A549 (cell line): ENCODE measurements around the gene RNF207. TPM values are rescaled to one million over a fixed set of nuclear protein-coding genes. Genes with fewer than 3 reads are reported as not detected.

Source experiments
- ATAC-seq, 2 experiments: fragments of 200-7000 bp in 1 of 2; fragments of >200 bp in 1 of 2; cut with Nextera tagmentation in 1 of 2; cut with Tn5 transposase in 1 of 2; 3 replicates each; pipeline versions ENCODE4 v1.8.0 to v1.9.1; 2018 to 2020; ENCODE audit warnings: mild to moderate bottlenecking in 1 of 2, moderate library complexity in 1 of 2
- CTCF ChIA-PET: fragments of 300-600 bp; sonication (Branson Sonifier 250); formaldehyde crosslinking; extraction: SDS; loops from one replicate; lab custom pipeline; 2021; ENCODE audit warnings: antibody characterized with exemption, inconsistent platforms; lab: Yijun Ruan, JAX
- POLR2A ChIA-PET: fragments of 350-600 bp; formaldehyde crosslinking; extraction: SDS; loops from one replicate; lab custom pipeline; 2021; ENCODE audit warnings: antibody characterized with exemption, inconsistent platforms; lab: Yijun Ruan, JAX
- DNase-seq, 2 experiments: peaks; one replicate each; pipeline versions ENCODE4 v3.0.0 to v3.0.0-alpha.2; 2011 to 2016; ENCODE audit warnings: low read depth in 1 of 2, low spot score in 1 of 2
- FAIRE-seq: peaks from 2 replicates; lab custom pipeline; 2011; peaks lifted over from hg19 to GRCh38; lab: Jason Lieb, UNC
- H3K27ac ChIP-seq, 2 experiments: fragments of >200 bp; sonication (Bioruptor Twin); formaldehyde crosslinking; 3 replicates each; pipeline ENCODE4 v1.5.1; 2016 to 2017
- H3K4me1 ChIP-seq: fragments of >200 bp; sonication (Bioruptor Twin); formaldehyde crosslinking; 3 replicates; pipeline ENCODE4 v1.6.1; 2016
- H3K4me2 ChIP-seq: fragments of >200 bp; sonication (Bioruptor Twin); formaldehyde crosslinking; 3 replicates; pipeline ENCODE4 v1.6.1; 2016
- H3K4me3 ChIP-seq: fragments of >200 bp; sonication (Bioruptor Twin); formaldehyde crosslinking; 3 replicates; pipeline ENCODE4 v1.5.1; 2016
- H3K9me3 ChIP-seq: fragments of >200 bp; sonication (Bioruptor Twin); formaldehyde crosslinking; 3 replicates; pipeline ENCODE4 v1.6.1; 2016
- EHF ChIP-seq: fragments of 250-450 bp; sonication (Bioruptor Pico); IDR thresholded peaks from 2 replicates; pipeline ENCODE4 v1.5.0; 2020; ENCODE audit warnings: mild to moderate bottlenecking
- EHMT2 ChIP-seq: fragments of 200-600 bp; sonication (generic); IDR thresholded peaks from 2 replicates; pipeline ENCODE4 v1.6.1; 2016; ENCODE audit warnings: antibody characterized with exemption, low read depth, mild to moderate bottlenecking, moderate library complexity
- ESRRA ChIP-seq: fragments of 150-350 bp; IDR thresholded peaks from 2 replicates; pipeline ENCODE4 v1.6.1; 2014; ENCODE audit warnings: mild to moderate bottlenecking, low read length, borderline replicate concordance
- FOXS1 ChIP-seq: fragments of 250-450 bp; sonication (Bioruptor Pico); IDR thresholded peaks from 2 replicates; pipeline ENCODE4 v1.5.0; 2020; ENCODE audit warnings: mild to moderate bottlenecking, moderate library complexity
- HOXB5 ChIP-seq: fragments of 250-450 bp; sonication (Bioruptor Pico); IDR thresholded peaks from 2 replicates; pipeline ENCODE4 v1.5.0; 2020; ENCODE audit warnings: mild to moderate bottlenecking, moderate library complexity
- KDM1A ChIP-seq: fragments of 200-600 bp; sonication (generic); IDR thresholded peaks from 2 replicates; pipeline ENCODE4 v1.6.1; 2016; ENCODE audit warnings: low read depth, mild to moderate bottlenecking
- MAFK ChIP-seq: fragments of 450-650 bp; IDR thresholded peaks from 2 replicates; pipeline ENCODE4 v1.6.1; 2014; ENCODE audit not compliant: partially characterized antibody
- POLR2A ChIP-seq: IDR thresholded peaks from 2 replicates; pipeline ENCODE4 v1.6.1; 2012; ENCODE audit warnings: mild to moderate bottlenecking, low read length
- RAD21 ChIP-seq, 2 experiments: fragments of >200 bp in 1 of 2; sonication (Bioruptor Twin) in 1 of 2; formaldehyde crosslinking in 1 of 2; IDR thresholded peaks in 1 of 2; conservative IDR thresholded peaks in 1 of 2; 2 replicates in 1 of 2; 3 replicates in 1 of 2; pipeline ENCODE4 v1.6.1; 2012 to 2018; ENCODE audit warnings: inconsistent platforms in 1 of 2
- RNF2 ChIP-seq: fragments of 200-600 bp; sonication (generic); IDR thresholded peaks from 2 replicates; pipeline ENCODE4 v1.6.1; 2016; ENCODE audit warnings: low read depth, mild to moderate bottlenecking, antibody characterized with exemption, moderate library complexity, borderline replicate concordance
- SREBF2 ChIP-seq: fragments of 450-650 bp; IDR thresholded peaks from 2 replicates; pipeline ENCODE4 v1.6.1; 2014; ENCODE audit warnings: mild to moderate bottlenecking, moderate library complexity
- TFCP2L1 ChIP-seq: fragments of 250-450 bp; sonication (Bioruptor Pico); IDR thresholded peaks from 2 replicates; pipeline ENCODE4 v1.5.0; 2021; ENCODE audit warnings: mild to moderate bottlenecking
- ZFP36 ChIP-seq: fragments of 450-650 bp; IDR thresholded peaks from 2 replicates; pipeline ENCODE4 v1.6.1; 2014; ENCODE audit warnings: borderline replicate concordance; ENCODE audit not compliant: partially characterized antibody
- ZSCAN20 ChIP-seq: fragments of 250-450 bp; sonication (Bioruptor Pico); IDR thresholded peaks from 2 replicates; pipeline ENCODE4 v1.8.0; 2022; ENCODE audit warnings: mild to moderate bottlenecking, moderate library complexity
- WGBS: methylation state at CpG from one replicate; pipeline ENCODE4 v1.1.6; 2017; ENCODE audit errors: missing lambda C conversion rate; 5-methylcytosine and 5-hydroxymethylcytosine counted together
- polyA plus RNA-seq, 4 experiments: library from polyadenylated mRNA; depleted of rRNA in 3 of 4; stranded (reverse); fragments of >200 nt; fragmentation: RNase III in 1 of 4; extraction: RNeasy Plus Mini Kit Qiagen cat#74134 plus additional on column Dnase treatment in 1 of 4; gene quantifications; 2 replicates in 3 of 4; 3 replicates in 1 of 4; pipeline ENCODE4 v1.2.3, GENCODE V29; 2011 to 2017
- TF ChIP-seq, protein P1 (sequence below): fragments of >200 bp; sonication (Bioruptor Twin); formaldehyde crosslinking; IDR thresholded peaks from 2 replicates; pipeline ENCODE4 v1.6.1; 2016
- TF ChIP-seq, protein P2 (sequence below): IDR thresholded peaks from 2 replicates; pipeline ENCODE4 v1.6.1; 2012
- TF ChIP-seq, protein P3 (sequence below): fragments of 250-450 bp; sonication (Bioruptor Pico); IDR thresholded peaks from 2 replicates; pipeline ENCODE4 v1.5.0; 2021; ENCODE audit warnings: mild to moderate bottlenecking, moderate library complexity, borderline replicate concordance
- TF ChIP-seq, protein P4 (sequence below): IDR thresholded peaks from 2 replicates; pipeline ENCODE4 v1.6.1; 2012
- TF ChIP-seq, protein P5 (sequence below): IDR thresholded peaks from 2 replicates; pipeline ENCODE4 v1.6.1; 2012; ENCODE audit warnings: low read depth, borderline replicate concordance
- TF ChIP-seq, protein P6 (sequence below): fragments of 200-600 bp; sonication (generic); IDR thresholded peaks from 2 replicates; pipeline ENCODE4 v1.6.1; 2016; ENCODE audit warnings: antibody characterized with exemption, mild to moderate bottlenecking, moderate library complexity

The RNF207 gene
- polyA plus RNA-seq, 2 of the 4 experiments (the other 2 are of a cell fraction) = 11.3 to 24.6 TPM

DNA sequence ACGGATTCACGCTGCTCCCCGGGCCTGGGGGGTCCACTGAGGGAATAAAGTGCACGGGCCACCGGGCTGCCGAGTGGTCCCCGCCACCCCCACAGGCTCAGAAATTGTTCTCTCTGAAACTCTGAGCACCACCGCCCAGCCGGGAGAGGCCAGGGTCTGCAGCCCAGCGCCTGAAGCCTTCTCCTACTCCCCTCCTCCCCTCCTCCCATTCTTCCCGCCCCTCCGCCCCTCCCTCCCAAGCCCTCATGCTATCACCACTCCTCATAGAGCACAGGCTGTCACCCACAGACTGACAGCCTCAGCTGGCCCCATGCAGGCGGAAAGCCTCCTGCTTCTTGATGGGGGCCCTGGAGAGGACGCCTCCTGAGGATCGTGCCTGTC lies 55.7 kb downstream of the RNF207 start (continued):
- TF ChIP-seq, protein P1, sequence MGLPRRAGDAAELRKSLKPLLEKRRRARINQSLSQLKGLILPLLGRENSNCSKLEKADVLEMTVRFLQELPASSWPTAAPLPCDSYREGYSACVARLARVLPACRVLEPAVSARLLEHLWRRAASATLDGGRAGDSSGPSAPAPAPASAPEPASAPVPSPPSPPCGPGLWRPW = no peak

DNA sequence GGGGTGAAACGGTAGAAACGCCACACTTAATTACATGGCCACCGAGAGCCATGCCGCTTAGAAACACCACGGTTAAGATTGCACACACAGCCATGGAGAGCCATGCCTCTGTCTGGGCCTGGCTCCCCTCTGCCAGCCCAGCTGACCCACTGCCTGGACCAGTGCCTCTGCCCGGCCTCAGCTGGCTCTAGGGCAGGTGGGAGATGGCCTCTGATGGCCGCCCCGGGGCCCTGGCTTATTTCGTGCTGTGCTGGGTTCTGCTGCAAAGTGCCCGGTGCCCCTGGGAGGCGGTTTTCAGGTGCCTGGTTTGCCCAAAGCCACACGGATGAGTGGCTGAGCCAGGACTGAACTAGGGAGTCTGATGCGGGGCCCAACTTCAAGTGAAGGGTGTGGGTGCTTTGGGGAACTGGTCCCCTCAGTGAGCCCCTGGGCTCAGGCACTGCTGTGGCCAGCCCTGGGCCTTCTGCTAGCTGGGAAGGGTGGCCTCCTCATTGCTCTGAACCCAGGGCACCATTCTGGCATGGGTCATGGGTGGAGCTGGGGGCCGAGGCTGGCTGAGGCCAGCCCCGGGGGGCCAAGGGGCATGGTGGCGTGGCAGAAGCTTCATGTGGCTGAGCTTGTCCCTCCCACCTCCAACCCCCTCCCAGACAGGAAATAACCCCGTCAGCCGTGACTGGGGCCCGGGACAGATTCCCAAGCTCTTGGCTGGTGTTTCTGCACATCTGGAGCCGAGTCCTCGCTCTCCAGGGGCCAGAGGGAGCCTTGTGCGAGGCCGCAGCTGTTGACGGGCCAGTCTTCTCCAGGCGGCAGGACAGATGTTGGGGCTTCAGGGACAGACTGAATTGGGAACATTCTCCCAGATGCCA lies 56.9 kb downstream of the RNF207 start:
- POLR2A ChIA-PET = no interaction called here
- no peaks in the 10 kb centered on the region for H3K9me3 ChIP-seq
- DNase-seq (no peak), ATAC-seq (no peak)
- no peak overlapping the region for H3K4me2 ChIP-seq
- CTCF ChIA-PET = interaction anchor here (0.5 to 8.4 kb wide), 3 partner anchors 12 to 151 kb away, joined by 3 to 64 read pairs (median 4); no protein-coding TSS in a partner anchor
- 80% methylated on average over 9 of the region's 25 CpGs for WGBS
- H3K27ac ChIP-seq = no peak overlapping the region
- TF ChIP-seq, protein P2, sequence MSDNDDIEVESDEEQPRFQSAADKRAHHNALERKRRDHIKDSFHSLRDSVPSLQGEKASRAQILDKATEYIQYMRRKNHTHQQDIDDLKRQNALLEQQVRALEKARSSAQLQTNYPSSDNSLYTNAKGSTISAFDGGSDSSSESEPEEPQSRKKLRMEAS = no peak
- no peak for TF ChIP-seq EHF (CRISPR knock-in tag)
- TF ChIP-seq RAD21 (conservative IDR thresholded peaks at IDR 0.05 in 1 of 2, IDR thresholded peaks at IDR 0.05 in 1 of 2) = no peak
- no peak for TF ChIP-seq MAFK
- no peak for TF ChIP-seq ESRRA
- TF ChIP-seq, protein P3, sequence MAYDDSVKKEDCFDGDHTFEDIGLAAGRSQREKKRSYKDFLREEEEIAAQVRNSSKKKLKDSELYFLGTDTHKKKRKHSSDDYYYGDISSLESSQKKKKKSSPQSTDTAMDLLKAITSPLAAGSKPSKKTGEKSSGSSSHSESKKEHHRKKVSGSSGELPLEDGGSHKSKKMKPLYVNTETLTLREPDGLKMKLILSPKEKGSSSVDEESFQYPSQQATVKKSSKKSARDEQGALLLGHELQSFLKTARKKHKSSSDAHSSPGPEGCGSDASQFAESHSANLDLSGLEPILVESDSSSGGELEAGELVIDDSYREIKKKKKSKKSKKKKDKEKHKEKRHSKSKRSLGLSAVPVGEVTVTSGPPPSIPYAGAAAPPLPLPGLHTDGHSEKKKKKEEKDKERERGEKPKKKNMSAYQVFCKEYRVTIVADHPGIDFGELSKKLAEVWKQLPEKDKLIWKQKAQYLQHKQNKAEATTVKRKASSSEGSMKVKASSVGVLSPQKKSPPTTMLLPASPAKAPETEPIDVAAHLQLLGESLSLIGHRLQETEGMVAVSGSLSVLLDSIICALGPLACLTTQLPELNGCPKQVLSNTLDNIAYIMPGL (CRISPR knock-in tag) = no peak
- TF ChIP-seq KDM1A = no peak
- no peak for TF ChIP-seq HOXB5
- no peak for TF ChIP-seq ZSCAN20 (CRISPR knock-in tag)
- no peak for TF ChIP-seq RNF2
- no peak for TF ChIP-seq FOXS1
- TF ChIP-seq TFCP2L1 (CRISPR knock-in tag) = no peak
- TF ChIP-seq SREBF2 = no peak
- no peak for TF ChIP-seq EHMT2
- TF ChIP-seq, protein P4, sequence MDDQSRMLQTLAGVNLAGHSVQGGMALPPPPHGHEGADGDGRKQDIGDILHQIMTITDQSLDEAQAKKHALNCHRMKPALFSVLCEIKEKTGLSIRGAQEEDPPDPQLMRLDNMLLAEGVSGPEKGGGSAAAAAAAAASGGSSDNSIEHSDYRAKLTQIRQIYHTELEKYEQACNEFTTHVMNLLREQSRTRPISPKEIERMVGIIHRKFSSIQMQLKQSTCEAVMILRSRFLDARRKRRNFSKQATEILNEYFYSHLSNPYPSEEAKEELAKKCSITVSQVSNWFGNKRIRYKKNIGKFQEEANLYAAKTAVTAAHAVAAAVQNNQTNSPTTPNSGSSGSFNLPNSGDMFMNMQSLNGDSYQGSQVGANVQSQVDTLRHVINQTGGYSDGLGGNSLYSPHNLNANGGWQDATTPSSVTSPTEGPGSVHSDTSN = no peak
- TF ChIP-seq ZFP36 = no peak
- TF ChIP-seq POLR2A = no peak
- TF ChIP-seq, protein P5, sequence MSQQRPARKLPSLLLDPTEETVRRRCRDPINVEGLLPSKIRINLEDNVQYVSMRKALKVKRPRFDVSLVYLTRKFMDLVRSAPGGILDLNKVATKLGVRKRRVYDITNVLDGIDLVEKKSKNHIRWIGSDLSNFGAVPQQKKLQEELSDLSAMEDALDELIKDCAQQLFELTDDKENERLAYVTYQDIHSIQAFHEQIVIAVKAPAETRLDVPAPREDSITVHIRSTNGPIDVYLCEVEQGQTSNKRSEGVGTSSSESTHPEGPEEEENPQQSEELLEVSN = no peak
- TF ChIP-seq, protein P6, sequence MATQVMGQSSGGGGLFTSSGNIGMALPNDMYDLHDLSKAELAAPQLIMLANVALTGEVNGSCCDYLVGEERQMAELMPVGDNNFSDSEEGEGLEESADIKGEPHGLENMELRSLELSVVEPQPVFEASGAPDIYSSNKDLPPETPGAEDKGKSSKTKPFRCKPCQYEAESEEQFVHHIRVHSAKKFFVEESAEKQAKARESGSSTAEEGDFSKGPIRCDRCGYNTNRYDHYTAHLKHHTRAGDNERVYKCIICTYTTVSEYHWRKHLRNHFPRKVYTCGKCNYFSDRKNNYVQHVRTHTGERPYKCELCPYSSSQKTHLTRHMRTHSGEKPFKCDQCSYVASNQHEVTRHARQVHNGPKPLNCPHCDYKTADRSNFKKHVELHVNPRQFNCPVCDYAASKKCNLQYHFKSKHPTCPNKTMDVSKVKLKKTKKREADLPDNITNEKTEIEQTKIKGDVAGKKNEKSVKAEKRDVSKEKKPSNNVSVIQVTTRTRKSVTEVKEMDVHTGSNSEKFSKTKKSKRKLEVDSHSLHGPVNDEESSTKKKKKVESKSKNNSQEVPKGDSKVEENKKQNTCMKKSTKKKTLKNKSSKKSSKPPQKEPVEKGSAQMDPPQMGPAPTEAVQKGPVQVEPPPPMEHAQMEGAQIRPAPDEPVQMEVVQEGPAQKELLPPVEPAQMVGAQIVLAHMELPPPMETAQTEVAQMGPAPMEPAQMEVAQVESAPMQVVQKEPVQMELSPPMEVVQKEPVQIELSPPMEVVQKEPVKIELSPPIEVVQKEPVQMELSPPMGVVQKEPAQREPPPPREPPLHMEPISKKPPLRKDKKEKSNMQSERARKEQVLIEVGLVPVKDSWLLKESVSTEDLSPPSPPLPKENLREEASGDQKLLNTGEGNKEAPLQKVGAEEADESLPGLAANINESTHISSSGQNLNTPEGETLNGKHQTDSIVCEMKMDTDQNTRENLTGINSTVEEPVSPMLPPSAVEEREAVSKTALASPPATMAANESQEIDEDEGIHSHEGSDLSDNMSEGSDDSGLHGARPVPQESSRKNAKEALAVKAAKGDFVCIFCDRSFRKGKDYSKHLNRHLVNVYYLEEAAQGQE = no peak
- TF ChIP-seq, all 56 proteins: peak for 0
- Histone ChIP-seq H3K4me1 (peaks cover 3% of the 10 kb centered on the region; the same call in 1 of the 3 replicates), H3K4me3 (no peak overlapping the region)
- no peak for FAIRE-seq
